SK-N-SH (cell line): ENCODE data around the gene TMEM92.

Experiments
- CTCF ChIP-seq: fragments of 200-600 bp; sonication (generic); IDR thresholded peaks from 2 replicates; pipeline ENCODE4 v1.6.1; 2017; ENCODE audit warnings: antibody characterized with exemption, mild to moderate bottlenecking, moderate library complexity
- EP300 ChIP-seq, 2 experiments: IDR thresholded peaks; 2 replicates each; pipeline versions ENCODE4 v1.4.0 to v1.6.1; 2012; ENCODE audit warnings: borderline replicate concordance in 1 of 2, low read depth in 1 of 2, low read length in 1 of 2
- GABPA ChIP-seq: IDR thresholded peaks from 2 replicates; pipeline ENCODE4 v1.4.0; 2012; ENCODE audit warnings: low read depth, mild to moderate bottlenecking
- RAD21 ChIP-seq: IDR thresholded peaks from 2 replicates; pipeline ENCODE4 v1.6.1; 2012; ENCODE audit warnings: mild to moderate bottlenecking, low read length
- SIN3A ChIP-seq: IDR thresholded peaks from 2 replicates; pipeline ENCODE4 v1.6.1; 2012; ENCODE audit warnings: low read depth, mild to moderate bottlenecking, low read length, moderate library complexity, borderline replicate concordance

- TF ChIP-seq GABPA = no peak
- no peak for TF ChIP-seq CTCF
- TF ChIP-seq RAD21 = no peak
- no peak for TF ChIP-seq SIN3A
- no peak for TF ChIP-seq EP300 (IDR thresholded peaks at IDR 0.05; ENCODE audit: borderline replicate concordance in 1 of 2, low read depth in 1 of 2, low read length in 1 of 2)
Observed at GRCh38 chr17:50262001-50262794, 12.1 kb upstream of the TMEM92 start.
